ENCODE measurements around the gene OR10W1. TPM values are rescaled to one million over a fixed set of nuclear protein-coding genes. Genes with fewer than 3 reads are reported as not detected.

OR10W1 gene, protein sequence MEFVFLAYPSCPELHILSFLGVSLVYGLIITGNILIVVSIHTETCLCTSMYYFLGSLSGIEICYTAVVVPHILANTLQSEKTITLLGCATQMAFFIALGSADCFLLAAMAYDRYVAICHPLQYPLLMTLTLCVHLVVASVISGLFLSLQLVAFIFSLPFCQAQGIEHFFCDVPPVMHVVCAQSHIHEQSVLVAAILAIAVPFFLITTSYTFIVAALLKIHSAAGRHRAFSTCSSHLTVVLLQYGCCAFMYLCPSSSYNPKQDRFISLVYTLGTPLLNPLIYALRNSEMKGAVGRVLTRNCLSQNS
- total RNA-seq: not detected
- not detected for polyA plus RNA-seq
- long read RNA-seq, donor 1: 0 reads
- long read RNA-seq, donor 2: 0 reads
- long read RNA-seq, donor 3: 0 reads

GRCh38 chr11:58268142-58268541 lies at the start of gene OR10W1:
TSS of gene OR10W1 (minus strand) at chr11:58268260. CDS start at chr11:58267858, 402 bp downstream.
- Histone ChIP-seq H3K36me3 (no peaks in the 10 kb centered on the region), H3K4me1 (ENCODE audit: insufficient read depth) (no peaks in the 10 kb centered on the region), H3K27ac (no peak within 1 kb of the TSS), H3K27me3 (no peaks in the 10 kb centered on the region), H3K4me3 (no peak within 1 kb of the TSS), H3K9me3 (no peaks in the 10 kb centered on the region)
- WGBS, 3 donors: 83 to 90% (median 86%) methylated on average over 2 of the region's 2 CpGs
- intact Hi-C loops (cut with DNase I): no loop called here
- TF ChIP-seq POLR2A (IDR thresholded peaks at IDR 0.05): no peak
- TF ChIP-seq, protein P1, sequence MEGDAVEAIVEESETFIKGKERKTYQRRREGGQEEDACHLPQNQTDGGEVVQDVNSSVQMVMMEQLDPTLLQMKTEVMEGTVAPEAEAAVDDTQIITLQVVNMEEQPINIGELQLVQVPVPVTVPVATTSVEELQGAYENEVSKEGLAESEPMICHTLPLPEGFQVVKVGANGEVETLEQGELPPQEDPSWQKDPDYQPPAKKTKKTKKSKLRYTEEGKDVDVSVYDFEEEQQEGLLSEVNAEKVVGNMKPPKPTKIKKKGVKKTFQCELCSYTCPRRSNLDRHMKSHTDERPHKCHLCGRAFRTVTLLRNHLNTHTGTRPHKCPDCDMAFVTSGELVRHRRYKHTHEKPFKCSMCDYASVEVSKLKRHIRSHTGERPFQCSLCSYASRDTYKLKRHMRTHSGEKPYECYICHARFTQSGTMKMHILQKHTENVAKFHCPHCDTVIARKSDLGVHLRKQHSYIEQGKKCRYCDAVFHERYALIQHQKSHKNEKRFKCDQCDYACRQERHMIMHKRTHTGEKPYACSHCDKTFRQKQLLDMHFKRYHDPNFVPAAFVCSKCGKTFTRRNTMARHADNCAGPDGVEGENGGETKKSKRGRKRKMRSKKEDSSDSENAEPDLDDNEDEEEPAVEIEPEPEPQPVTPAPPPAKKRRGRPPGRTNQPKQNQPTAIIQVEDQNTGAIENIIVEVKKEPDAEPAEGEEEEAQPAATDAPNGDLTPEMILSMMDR (IDR thresholded peaks at IDR 0.05): no peak
- no peak for TF ChIP-seq EP300 (IDR thresholded peaks at IDR 0.05)
- no peak for DNase-seq

GRCh38 chr11:58316142-58316541 lies 48.1 kb upstream of the OR10W1 start:
- intact Hi-C loops (cut with DNase I): no loop called here
- H3K4me1 ChIP-seq (ENCODE audit: insufficient read depth): no peaks in the 10 kb centered on the region
- 67 to 71% (median 67%) methylated on average over 2 of the region's 2 CpGs for WGBS, 3 donors
- no peaks in the 10 kb centered on the region for H3K36me3 ChIP-seq
- no peaks in the 10 kb centered on the region for H3K27me3 ChIP-seq
- no peak overlapping the region for H3K27ac ChIP-seq
- no peak overlapping the region for H3K4me3 ChIP-seq
- H3K9me3 ChIP-seq: no peaks in the 10 kb centered on the region
- DNase-seq: no peak
- TF ChIP-seq POLR2A (IDR thresholded peaks at IDR 0.05) (no peak), EP300 (IDR thresholded peaks at IDR 0.05) (no peak)
- TF ChIP-seq, protein P1 (IDR thresholded peaks at IDR 0.05): no peak

- no peak for DNase-seq
- no peaks in the 10 kb centered on the region for H3K36me3 ChIP-seq
- no peaks in the 10 kb centered on the region for H3K27me3 ChIP-seq
- H3K27ac ChIP-seq: no peak overlapping the region
- H3K4me3 ChIP-seq: no peak overlapping the region
- H3K9me3 ChIP-seq: no peaks in the 10 kb centered on the region
- intact Hi-C loops (cut with DNase I): no loop called here
- TF ChIP-seq POLR2A (IDR thresholded peaks at IDR 0.05): no peak
- TF ChIP-seq, protein P1 (IDR thresholded peaks at IDR 0.05): no peak
- no peak for TF ChIP-seq EP300 (IDR thresholded peaks at IDR 0.05)
- no peaks in the 10 kb centered on the region for H3K4me1 ChIP-seq (ENCODE audit: insufficient read depth)
- 90 to 94% (median 90%) methylated on average over 2 of the region's 2 CpGs for WGBS, 3 donors
These were observed 33.5 kb upstream of the OR10W1 start for GRCh38 chr11:58301576-58301975.

- 76 to 90% (median 89%) methylated on average over 21 of the region's 21 CpGs for WGBS, 3 donors
- TF ChIP-seq, protein P1 (IDR thresholded peaks at IDR 0.05): no peak
- TF ChIP-seq EP300 (IDR thresholded peaks at IDR 0.05) (no peak), POLR2A (IDR thresholded peaks at IDR 0.05) (no peak)
- Histone ChIP-seq H3K36me3 (no peaks in the 10 kb centered on the region), H3K4me3 (no peak overlapping the region), H3K27me3 (no peaks in the 10 kb centered on the region), H3K27ac (no peak overlapping the region), H3K9me3 (no peaks in the 10 kb centered on the region), H3K4me1 (ENCODE audit: insufficient read depth) (no peaks in the 10 kb centered on the region)
- DNase-seq: no peak
- intact Hi-C loops (cut with DNase I): no loop called here
These were observed 24.0 kb upstream of the OR10W1 start for GRCh38 chr11:58292017-58292416.

All from ovary (tissue), 10 donors.